Right lobe of liver (tissue), 4 donors: ENCODE data around the gene RCBTB1.

Source experiments
- POLR2A ChIP-seq: fragments of 450-650 bp; IDR thresholded peaks from one replicate; pipeline ENCODE4 v1.6.1; 2017; ENCODE audit warnings: antibody characterized with exemption, mild to moderate bottlenecking
- TF ChIP-seq, protein P1 (sequence below), 4 donors: fragments of 200-600 bp in 3 of 4; fragments of 450-650 bp in 1 of 4; IDR thresholded peaks; one replicate each; pipeline versions ENCODE4 v1.5.1 to v1.8.0; 2016 to 2022; ENCODE audit warnings: antibody characterized with exemption in 4 of 4, mild to moderate bottlenecking in 2 of 4
- donor health status: DM: no; HTN: no; CAD: no.
- donor health status: DM: no; HTN: no; CAD: no.
- donor health status: DM: no; HTN: yes; CAD: no.

DNA sequence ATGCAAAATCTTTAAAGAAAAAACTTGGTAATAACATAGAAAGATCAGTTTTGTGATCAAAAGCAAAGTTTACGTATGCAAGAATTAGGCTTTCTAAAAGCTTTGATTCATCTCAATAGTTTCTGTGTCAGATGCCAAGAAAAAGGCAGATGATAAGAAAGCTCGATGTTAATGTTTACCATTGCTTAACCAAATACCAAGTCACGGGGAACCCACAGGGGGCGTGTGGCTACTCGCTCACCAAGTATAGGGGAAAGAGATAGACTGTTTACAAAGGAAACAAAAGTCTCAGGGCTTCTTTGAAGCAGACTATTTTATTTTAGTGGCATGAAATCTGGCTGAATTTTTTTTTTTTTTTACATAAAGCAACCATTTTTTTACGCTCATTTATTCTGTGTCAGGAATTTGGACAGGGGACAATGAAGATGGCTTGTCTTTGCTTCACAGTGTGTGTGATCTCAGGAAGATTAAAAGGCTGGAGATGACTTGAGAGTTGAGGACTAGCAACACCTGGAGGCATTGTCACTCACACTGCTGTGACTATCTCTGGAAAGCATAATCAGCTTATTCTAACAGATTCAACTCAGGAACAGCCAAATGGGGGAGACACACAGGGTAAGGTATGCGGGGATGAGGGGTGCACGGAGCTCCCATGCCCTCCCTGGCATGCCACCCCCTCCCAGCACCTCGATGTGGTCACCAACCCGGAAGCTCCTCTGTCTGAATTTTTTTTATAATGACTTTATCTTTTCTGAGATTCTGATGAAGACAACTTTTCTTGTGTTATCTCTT lies 24.9 kb downstream of the RCBTB1 start:
- no peak for TF ChIP-seq POLR2A
- TF ChIP-seq, protein P1, sequence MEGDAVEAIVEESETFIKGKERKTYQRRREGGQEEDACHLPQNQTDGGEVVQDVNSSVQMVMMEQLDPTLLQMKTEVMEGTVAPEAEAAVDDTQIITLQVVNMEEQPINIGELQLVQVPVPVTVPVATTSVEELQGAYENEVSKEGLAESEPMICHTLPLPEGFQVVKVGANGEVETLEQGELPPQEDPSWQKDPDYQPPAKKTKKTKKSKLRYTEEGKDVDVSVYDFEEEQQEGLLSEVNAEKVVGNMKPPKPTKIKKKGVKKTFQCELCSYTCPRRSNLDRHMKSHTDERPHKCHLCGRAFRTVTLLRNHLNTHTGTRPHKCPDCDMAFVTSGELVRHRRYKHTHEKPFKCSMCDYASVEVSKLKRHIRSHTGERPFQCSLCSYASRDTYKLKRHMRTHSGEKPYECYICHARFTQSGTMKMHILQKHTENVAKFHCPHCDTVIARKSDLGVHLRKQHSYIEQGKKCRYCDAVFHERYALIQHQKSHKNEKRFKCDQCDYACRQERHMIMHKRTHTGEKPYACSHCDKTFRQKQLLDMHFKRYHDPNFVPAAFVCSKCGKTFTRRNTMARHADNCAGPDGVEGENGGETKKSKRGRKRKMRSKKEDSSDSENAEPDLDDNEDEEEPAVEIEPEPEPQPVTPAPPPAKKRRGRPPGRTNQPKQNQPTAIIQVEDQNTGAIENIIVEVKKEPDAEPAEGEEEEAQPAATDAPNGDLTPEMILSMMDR (IDR thresholded peaks at IDR 0.05) = peak in 3 of 4 donors; percentile 30 to 43 (median 40)
